IMR-90 (cell line): ENCODE results near the gene SEC61A1. TPM values are rescaled to one million over a fixed set of nuclear protein-coding genes. Genes with fewer than 3 reads are reported as not detected.

ENCODE experiments used
- ATAC-seq: fragments of 200-7000 bp; cut with Tn5 transposase; 2 replicates; pipeline ENCODE4 v1.9.1; 2020; ENCODE audit warnings: low read depth, mild to moderate bottlenecking, moderate library complexity
- BruUV-seq: library from RNA; stranded (reverse); fragments of 400-500 nt; replicated peaks from 2 replicates; lab custom pipeline; 2021; lab: Mats Ljungman, UMichigan
- CTCF ChIA-PET: fragments of 300-600 bp; formaldehyde crosslinking; extraction: SDS; loops from one replicate; lab custom pipeline; 2021; ENCODE audit warnings: antibody characterized with exemption; lab: Yijun Ruan, JAX
- POLR2A ChIA-PET: fragments of 300-600 bp; sonication (Branson Sonifier 250); formaldehyde crosslinking; loops from one replicate; lab custom pipeline; 2022; ENCODE audit warnings: antibody characterized with exemption; ENCODE audit not compliant: unreplicated experiment; lab: Charles Lee
- DNase-seq: peaks from one replicate; pipeline ENCODE4 v3.0.0; 2013
- H2AFZ ChIP-seq: replicated peaks from 2 replicates; pipeline ENCODE3; 2013; ENCODE audit warnings: low read length, mild to moderate bottlenecking; ENCODE audit not compliant: poor library complexity
- H2AK5ac ChIP-seq: 2 replicates; pipeline ENCODE4 v1.6.1; 2013; ENCODE audit warnings: low read depth, low read length, inconsistent platforms
- H2AK9ac ChIP-seq: replicated peaks from 2 replicates; pipeline ENCODE3; 2013; ENCODE audit warnings: mild to moderate bottlenecking, low read depth, low read length, moderate library complexity; ENCODE audit not compliant: poor library complexity
- H2BK120ac ChIP-seq: 2 replicates; pipeline ENCODE4 v1.6.1; 2013; ENCODE audit warnings: low read depth, low read length, inconsistent platforms
- H2BK15ac ChIP-seq: 3 replicates; pipeline ENCODE4 v1.6.1; 2013; ENCODE audit warnings: low read depth, low read length, inconsistent platforms
- H2BK20ac ChIP-seq: 2 replicates; pipeline ENCODE4 v1.6.1; 2013; ENCODE audit warnings: low read depth, mild to moderate bottlenecking, inconsistent platforms, low read length, moderate library complexity
- H2BK5ac ChIP-seq: 2 replicates; pipeline ENCODE4 v1.6.1; 2013; ENCODE audit warnings: mild to moderate bottlenecking, low read depth, low read length, inconsistent platforms; ENCODE audit not compliant: poor library complexity, severe bottlenecking
- H3K14ac ChIP-seq: replicated peaks from 2 replicates; pipeline ENCODE4 v1.6.1; 2013; ENCODE audit warnings: low read depth, low read length, inconsistent platforms
- H3K18ac ChIP-seq: 2 replicates; pipeline ENCODE4 v1.6.1; 2013; ENCODE audit warnings: low read depth, low read length, control low read depth
- H3K23ac ChIP-seq: 2 replicates; pipeline ENCODE4 v1.6.1; 2013; ENCODE audit warnings: low read depth, low read length, inconsistent platforms
- H3K27ac ChIP-seq: 2 replicates; pipeline ENCODE4 v1.5.1; 2013; ENCODE audit warnings: mild to moderate bottlenecking, control low read depth, low read length; ENCODE audit not compliant: insufficient read depth
- H3K27me3 ChIP-seq: 2 replicates; pipeline ENCODE4 v1.6.1; 2013; ENCODE audit warnings: low read length; ENCODE audit not compliant: control insufficient read depth, insufficient read depth
- H3K36me3 ChIP-seq: 2 replicates; pipeline ENCODE4 v1.6.1; 2013; ENCODE audit warnings: low read length, mixed read lengths; ENCODE audit not compliant: control insufficient read depth, insufficient read depth
- H3K4ac ChIP-seq: 2 replicates; pipeline ENCODE4 v1.6.1; 2013; ENCODE audit warnings: low read depth, low read length, inconsistent platforms
- H3K4me1 ChIP-seq: 2 replicates; pipeline ENCODE4 v1.6.1; 2013; ENCODE audit warnings: low read length, mixed read lengths; ENCODE audit not compliant: control insufficient read depth, insufficient read depth
- H3K4me2 ChIP-seq: 2 replicates; pipeline ENCODE4 v1.6.1; 2013; ENCODE audit warnings: low read depth, mild to moderate bottlenecking, control low read depth, low read length, moderate library complexity
- H3K4me3 ChIP-seq: 2 replicates; pipeline ENCODE4 v1.5.1; 2013; ENCODE audit warnings: low read depth, mild to moderate bottlenecking, control low read depth, low read length, moderate library complexity; ENCODE audit not compliant: insufficient read depth
- H3K56ac ChIP-seq: 2 replicates; pipeline ENCODE4 v1.6.1; 2013; ENCODE audit warnings: low read length, inconsistent platforms; ENCODE audit not compliant: insufficient read depth; ENCODE audit errors: extremely low read depth
- H3K79me1 ChIP-seq, 2 experiments: 2 replicates each; pipeline ENCODE4 v1.6.1; 2013; ENCODE audit warnings: low read length in 2 of 2, inconsistent platforms in 1 of 2, low read depth in 1 of 2
- H3K9ac ChIP-seq: 2 replicates; pipeline ENCODE4 v1.6.1; 2013; ENCODE audit warnings: low read depth, low read length, control low read depth
- H3K9me1 ChIP-seq: 2 replicates; pipeline ENCODE4 v1.6.1; 2013; ENCODE audit warnings: low read length, inconsistent platforms; ENCODE audit not compliant: insufficient read depth
- H3K9me3 ChIP-seq: 2 replicates; pipeline ENCODE4 v1.6.1; 2013; ENCODE audit warnings: low read length; ENCODE audit not compliant: control insufficient read depth, insufficient read depth
- H4K20me1 ChIP-seq: 2 replicates; pipeline ENCODE4 v1.6.1; 2013; ENCODE audit warnings: low read length, inconsistent platforms; ENCODE audit not compliant: insufficient read depth
- H4K5ac ChIP-seq: 2 replicates; pipeline ENCODE4 v1.6.1; 2013; ENCODE audit warnings: mild to moderate bottlenecking, low read depth, low read length, control low read depth
- H4K8ac ChIP-seq, 2 experiments: 2 replicates each; pipeline ENCODE4 v1.6.1; 2013; ENCODE audit warnings: low read depth in 2 of 2, low read length in 2 of 2, control low read depth in 1 of 2, inconsistent platforms in 1 of 2
- H4K91ac ChIP-seq: 2 replicates; pipeline ENCODE4 v1.6.1; 2013; ENCODE audit warnings: low read depth, low read length, inconsistent platforms; ENCODE audit not compliant: insufficient read depth
- BHLHE40 ChIP-seq: fragments of 150-350 bp; IDR thresholded peaks from 2 replicates; pipeline ENCODE4 v1.6.1; 2016; ENCODE audit warnings: mild to moderate bottlenecking, low read depth, low read length
- CTCF ChIP-seq: conservative IDR thresholded peaks from 2 replicates; pipeline ENCODE4 v1.5.1; 2012; ENCODE audit warnings: mild to moderate bottlenecking, low read depth, low read length, improper control_type of control experiment
- FOS ChIP-seq: fragments of 150-350 bp; IDR thresholded peaks from 2 replicates; pipeline ENCODE4 v1.6.1; 2016; ENCODE audit warnings: low read depth, low read length
- MAZ ChIP-seq: IDR thresholded peaks from 2 replicates; pipeline ENCODE4 v1.6.1; 2012; ENCODE audit warnings: low read depth, mild to moderate bottlenecking, low read length, improper control_type of control experiment, moderate library complexity, borderline replicate concordance
- NFE2L2 ChIP-seq: fragments of 150-350 bp; IDR thresholded peaks from 2 replicates; pipeline ENCODE4 v1.6.1; 2016; ENCODE audit warnings: low read depth, mild to moderate bottlenecking, low read length
- POLR2A ChIP-seq: IDR thresholded peaks from 2 replicates; pipeline ENCODE4 v1.6.1; 2012; ENCODE audit warnings: mild to moderate bottlenecking, low read depth, low read length
- RAD21 ChIP-seq: IDR thresholded peaks from 2 replicates; pipeline ENCODE4 v1.6.1; 2012; ENCODE audit warnings: low read length, improper control_type of control experiment
- RCOR1 ChIP-seq: IDR thresholded peaks from 2 replicates; pipeline ENCODE4 v1.6.1; 2012; ENCODE audit warnings: mild to moderate bottlenecking, low read length, improper control_type of control experiment; ENCODE audit not compliant: insufficient replicate concordance
- RFX5 ChIP-seq: IDR thresholded peaks from 2 replicates; pipeline ENCODE4 v1.8.0; 2012; ENCODE audit warnings: low read depth, mild to moderate bottlenecking, low read length, moderate library complexity
- SMC3 ChIP-seq: fragments of 150-350 bp; IDR thresholded peaks from 2 replicates; pipeline ENCODE4 v1.6.1; 2016; ENCODE audit warnings: low read depth, mild to moderate bottlenecking, antibody characterized with exemption, low read length, moderate library complexity
- WGBS, 2 experiments: methylation state at CpG; one replicate each; pipeline versions ENCODE4 v1.1.5 to v1.1.7; 2013; ENCODE audit warnings: missing lambda C conversion rate in 2 of 2; ENCODE audit not compliant: insufficient read length in 1 of 2; ENCODE audit errors: extremely low coverage in 2 of 2; 5-methylcytosine and 5-hydroxymethylcytosine counted together
- dilution Hi-C: fragments of 300-500 bp; cut with HindIII; formaldehyde crosslinking; loops from one replicate; pipeline ENCODE4 v1.14.3; 2018; ENCODE audit warnings: low sequenced_read_pairs; ENCODE audit not compliant: unreplicated experiment
- in situ Hi-C: fragments of 300-500 bp; cut with MboI; formaldehyde crosslinking; loops from 3 replicates; pipeline ENCODE4 v1.14.3; 2019; ENCODE audit warnings: low sequenced_read_pairs, inconsistent platforms, mixed read lengths
- intact Hi-C: fragments of 100-400 bp; cut with micrococcal nuclease; formaldehyde crosslinking; loops from 2 replicates; pipeline ENCODE4 v1.10.0; 2022
- polyA plus RNA-seq, 3 experiments: library from polyadenylated mRNA; depleted of rRNA; stranded (reverse); fragments of >200 nt; gene quantifications; 2 replicates each; pipeline ENCODE4 v1.2.3, GENCODE V29; 2012; ENCODE audit warnings: low replicate concordance in 1 of 3
- total RNA-seq: library from RNA; depleted of rRNA; stranded (reverse); fragments of >200 nt; gene quantifications from 2 replicates; pipeline ENCODE4 v1.2.3, GENCODE V29; 2012
- TF ChIP-seq, protein P1 (sequence below): fragments of 150-350 bp; IDR thresholded peaks from 2 replicates; pipeline ENCODE4 v1.6.1; 2017; ENCODE audit warnings: mild to moderate bottlenecking, antibody characterized with exemption, low read length, low read depth
- TF ChIP-seq, protein P2 (sequence below): fragments of 150-350 bp; IDR thresholded peaks from 2 replicates; pipeline ENCODE4 v1.6.1; 2016; ENCODE audit warnings: low read depth, mild to moderate bottlenecking, low read length, moderate library complexity, borderline replicate concordance

SEC61A1 gene
- total and polyA plus RNA-seq, 2 of the 4 experiments (the other 2 are of a cell fraction): 377 to 478 TPM

GRCh38 chr3:128079823-128080222, 27.6 kb downstream of the SEC61A1 start:
- Histone ChIP-seq H3K36me3 (peaks cover 3% of the 10 kb centered on the region; the same call in 1 of the 2 replicates), H3K9me3 (no peaks in the 10 kb centered on the region), H3K4me2 (0 out of 2 replicates have a peak overlapping the region, but pooled peaks have one; percentile 2), H3K56ac (no peak overlapping the region), H2AK5ac (peak overlapping the region; percentile 85), H2BK5ac (peak overlapping the region; percentile 77), H3K9ac (no peak overlapping the region), H3K79me1 (peaks cover 5 to 40% of the 10 kb centered on the region in 2 experiments; a peak in 2 of 4 replicates), H2BK15ac (peak overlapping the region; percentile 16; the same call in 2 of the 3 replicates), H2BK20ac (peak overlapping the region; percentile 81), H3K23ac (peak overlapping the region; percentile 32; the same call in 1 of the 2 replicates), H3K14ac (peak overlapping the region; percentile 75), H3K27ac (peak overlapping the region; percentile 59; the same call in 1 of the 2 replicates), H4K8ac (peak overlapping the region in 1 of 2 experiments; percentile 56; a peak in 3 of 4 replicates), H3K4me3 (no peak overlapping the region), H4K5ac (peak overlapping the region; percentile 31), H3K18ac (peak overlapping the region; percentile 49), H2AFZ (no peak overlapping the region), H3K4ac (peak overlapping the region; percentile 85), H2BK120ac (peak overlapping the region; percentile 74), H4K20me1 (peaks cover 28% of the 10 kb centered on the region), H2AK9ac (no peak overlapping the region), H3K9me1 (peaks cover 28% of the 10 kb centered on the region), H3K27me3 (no peaks in the 10 kb centered on the region), H3K4me1 (peaks cover 38% of the 10 kb centered on the region), H4K91ac (peak overlapping the region; percentile 63)
- WGBS, 2 experiments: 88% methylated on average over 5 of the region's 9 CpGs; no CpG with 5 or more reads in 1 of the 2 experiments
- in situ Hi-C loops: loop anchor here (10.0 kb wide), 1 partner anchor 45 kb away; the partner anchor contains the start of gene RUVBL1
- TF ChIP-seq BHLHE40 (no peak), RCOR1 (no peak), RFX5 (no peak), NFE2L2 (no peak), SMC3 (no peak), RAD21 (no peak), CTCF (no peak), MAZ (no peak), POLR2A (no peak), FOS (no peak)
- TF ChIP-seq, protein P1, sequence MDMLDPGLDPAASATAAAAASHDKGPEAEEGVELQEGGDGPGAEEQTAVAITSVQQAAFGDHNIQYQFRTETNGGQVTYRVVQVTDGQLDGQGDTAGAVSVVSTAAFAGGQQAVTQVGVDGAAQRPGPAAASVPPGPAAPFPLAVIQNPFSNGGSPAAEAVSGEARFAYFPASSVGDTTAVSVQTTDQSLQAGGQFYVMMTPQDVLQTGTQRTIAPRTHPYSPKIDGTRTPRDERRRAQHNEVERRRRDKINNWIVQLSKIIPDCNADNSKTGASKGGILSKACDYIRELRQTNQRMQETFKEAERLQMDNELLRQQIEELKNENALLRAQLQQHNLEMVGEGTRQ: no peak
- TF ChIP-seq, protein P2, sequence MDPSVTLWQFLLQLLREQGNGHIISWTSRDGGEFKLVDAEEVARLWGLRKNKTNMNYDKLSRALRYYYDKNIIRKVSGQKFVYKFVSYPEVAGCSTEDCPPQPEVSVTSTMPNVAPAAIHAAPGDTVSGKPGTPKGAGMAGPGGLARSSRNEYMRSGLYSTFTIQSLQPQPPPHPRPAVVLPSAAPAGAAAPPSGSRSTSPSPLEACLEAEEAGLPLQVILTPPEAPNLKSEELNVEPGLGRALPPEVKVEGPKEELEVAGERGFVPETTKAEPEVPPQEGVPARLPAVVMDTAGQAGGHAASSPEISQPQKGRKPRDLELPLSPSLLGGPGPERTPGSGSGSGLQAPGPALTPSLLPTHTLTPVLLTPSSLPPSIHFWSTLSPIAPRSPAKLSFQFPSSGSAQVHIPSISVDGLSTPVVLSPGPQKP: no peak
- dilution Hi-C loops: no loop called here
- CTCF ChIA-PET: no interaction called here
- BruUV-seq: no TSS peak
- intact Hi-C loops: loop anchor here (5.0 to 10.0 kb wide), 3 partner anchors 55 to 502 kb away; no protein-coding TSS in a partner anchor
- POLR2A ChIA-PET: no interaction called here
- no peak; the same call in 1 of the 2 replicates for ATAC-seq
- no peak for DNase-seq
